GM18520 (cell line): ENCODE measurements around the gene C1orf21.

Source experiments
- ATAC-seq: cut with Tn5 transposase; IDR thresholded peaks from one replicate; pipeline ENCODE4 v1.9.1; 2021; ENCODE audit not compliant: unreplicated experiment

The C1orf21 gene

DNA sequence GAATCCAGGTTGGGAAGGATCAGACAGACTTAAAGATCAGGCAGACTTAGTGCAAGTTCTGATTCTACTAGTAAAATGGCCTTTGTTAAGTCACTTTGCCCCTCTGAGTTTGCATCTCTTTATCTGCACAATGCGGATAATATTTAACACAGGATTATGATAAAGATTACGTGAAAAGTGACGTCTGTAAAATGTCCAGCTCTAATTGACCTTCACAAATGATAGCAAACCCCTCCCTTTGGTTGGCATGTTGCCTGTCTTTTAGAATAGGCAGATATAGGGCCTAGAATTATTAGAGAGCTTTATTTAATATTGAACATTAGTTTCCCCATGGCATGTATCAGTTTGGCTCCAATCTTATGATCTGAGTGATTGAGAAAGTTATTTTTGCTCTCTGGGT lies 55.4 kb downstream of the C1orf21 start:
- no peak for ATAC-seq

- no peak for ATAC-seq
Measured at GRCh38 chr1:184443201-184443600, 56.4 kb downstream of the C1orf21 start.

- no peak for ATAC-seq
Measured at GRCh38 chr1:184443624-184444023, 56.8 kb downstream of the C1orf21 start.

DNA sequence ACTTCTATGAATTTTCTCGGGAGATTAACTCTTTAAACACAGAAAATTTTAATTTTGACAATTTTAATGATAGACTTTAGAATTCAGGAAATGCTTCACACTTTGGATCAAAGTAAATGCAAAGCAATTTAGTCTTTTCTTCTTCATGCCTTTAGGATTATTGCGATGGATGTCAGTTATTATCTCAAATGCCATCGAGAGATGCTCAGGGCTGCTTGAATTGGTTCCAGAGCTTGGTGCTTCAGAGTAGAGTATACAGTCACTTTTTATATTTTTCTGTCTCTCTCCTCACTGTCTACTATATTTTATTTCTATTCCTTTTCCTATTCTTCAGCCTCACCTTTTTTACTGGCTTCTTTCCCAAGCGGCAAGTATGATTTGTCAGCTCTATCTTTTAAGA lies 59.2 kb downstream of the C1orf21 start:
- ATAC-seq: no peak

DNA sequence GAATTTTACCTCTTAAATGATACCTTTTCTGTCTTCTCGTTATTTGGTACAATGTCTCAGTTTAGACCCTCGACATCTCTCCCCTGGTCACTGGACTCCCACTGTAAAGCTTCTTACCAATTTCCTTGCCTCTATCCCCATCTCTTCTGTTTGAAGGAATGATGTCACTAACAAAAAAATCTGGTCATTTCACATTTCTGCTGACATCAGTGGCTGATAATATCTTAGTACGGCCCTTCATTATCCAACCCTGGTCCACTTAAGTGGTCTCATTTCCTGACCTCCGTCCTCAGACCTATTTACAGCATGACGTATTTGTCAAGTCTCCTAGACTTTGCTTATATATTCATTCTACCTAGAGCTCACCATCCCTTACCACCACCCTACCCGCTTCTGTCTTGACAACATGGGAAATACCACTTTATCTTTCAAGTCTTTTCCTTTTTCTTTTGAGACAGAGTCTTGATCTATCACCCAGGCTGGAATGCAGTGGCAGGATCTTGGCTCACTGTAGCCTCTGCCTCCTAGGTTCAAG lies 60.9 kb downstream of the C1orf21 start:
- ATAC-seq: no peak

- ATAC-seq: no peak
Measured at GRCh38 chr1:184449916-184450315, 63.1 kb downstream of the C1orf21 start.

- ATAC-seq: no peak
Measured at GRCh38 chr1:184455786-184456185, 69.0 kb downstream of the C1orf21 start.

GRCh38 chr1:184456189-184456588 lies 69.4 kb downstream of the C1orf21 start:
- ATAC-seq: no peak

DNA sequence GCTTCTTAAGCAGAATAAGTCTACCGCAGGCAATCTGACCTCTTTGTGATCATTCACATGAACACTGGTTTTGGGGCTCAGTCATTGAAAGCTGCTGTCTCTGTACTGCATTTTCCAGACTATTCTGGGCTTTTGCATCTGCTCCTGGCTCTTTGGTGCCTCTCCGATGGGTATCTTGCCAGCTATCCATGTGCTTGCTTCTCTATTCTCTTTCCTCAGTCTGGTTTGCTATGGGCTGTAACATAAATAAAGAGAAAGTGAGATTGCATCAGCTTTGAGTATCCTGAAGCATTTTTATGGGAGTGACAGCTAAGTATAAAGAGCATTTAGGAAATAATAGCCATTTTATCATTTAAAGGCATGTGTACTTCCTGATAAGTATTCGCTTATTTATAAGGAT lies 70.7 kb downstream of the C1orf21 start:
- ATAC-seq: no peak

GRCh38 chr1:184461321-184461720 lies 74.5 kb downstream of the C1orf21 start:
- ATAC-seq: no peak

DNA sequence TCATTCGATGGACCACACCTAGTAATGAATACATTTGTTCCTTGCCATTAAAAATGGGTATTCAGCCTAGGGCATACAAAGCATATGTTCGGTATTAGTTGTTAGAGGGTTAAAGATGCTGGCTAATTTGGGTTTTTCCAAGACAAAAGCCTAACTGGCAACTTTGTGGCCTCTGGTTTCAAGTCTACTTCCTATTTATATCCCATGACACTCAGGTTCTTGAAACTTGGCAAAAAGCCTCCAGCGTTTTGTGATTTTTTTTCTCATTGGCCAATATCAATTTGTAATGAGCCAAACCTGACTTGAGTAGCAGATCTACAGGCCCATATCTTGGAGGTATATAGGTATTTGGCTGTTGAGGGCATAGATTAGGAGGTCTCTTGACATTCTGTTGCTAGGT lies 75.3 kb downstream of the C1orf21 start:
- ATAC-seq: no peak

GRCh38 chr1:184462990-184463389 lies 76.2 kb downstream of the C1orf21 start:
- no peak for ATAC-seq

GRCh38 chr1:184463680-184464079 lies 76.9 kb downstream of the C1orf21 start:
- no peak for ATAC-seq

DNA sequence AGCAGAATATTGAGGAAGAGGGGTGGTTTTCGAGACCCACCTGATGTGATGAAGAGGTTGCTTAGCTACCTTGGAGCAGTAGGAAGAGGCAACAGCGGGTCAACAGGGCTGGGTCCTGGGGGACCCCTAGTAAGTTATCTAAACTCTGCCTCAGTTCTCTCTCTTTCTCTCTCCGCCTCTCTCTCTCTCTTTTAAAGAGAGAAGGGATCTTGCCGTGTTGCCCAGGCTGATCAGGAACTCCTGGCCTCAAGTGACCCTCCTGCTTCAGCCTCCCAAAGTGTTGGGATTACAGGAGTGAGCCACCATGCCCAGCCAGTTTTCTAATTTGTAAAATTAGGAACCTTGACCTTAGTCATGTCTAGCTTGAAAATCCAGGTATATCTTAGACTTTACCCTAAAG lies 77.9 kb downstream of the C1orf21 start:
- ATAC-seq: no peak

DNA sequence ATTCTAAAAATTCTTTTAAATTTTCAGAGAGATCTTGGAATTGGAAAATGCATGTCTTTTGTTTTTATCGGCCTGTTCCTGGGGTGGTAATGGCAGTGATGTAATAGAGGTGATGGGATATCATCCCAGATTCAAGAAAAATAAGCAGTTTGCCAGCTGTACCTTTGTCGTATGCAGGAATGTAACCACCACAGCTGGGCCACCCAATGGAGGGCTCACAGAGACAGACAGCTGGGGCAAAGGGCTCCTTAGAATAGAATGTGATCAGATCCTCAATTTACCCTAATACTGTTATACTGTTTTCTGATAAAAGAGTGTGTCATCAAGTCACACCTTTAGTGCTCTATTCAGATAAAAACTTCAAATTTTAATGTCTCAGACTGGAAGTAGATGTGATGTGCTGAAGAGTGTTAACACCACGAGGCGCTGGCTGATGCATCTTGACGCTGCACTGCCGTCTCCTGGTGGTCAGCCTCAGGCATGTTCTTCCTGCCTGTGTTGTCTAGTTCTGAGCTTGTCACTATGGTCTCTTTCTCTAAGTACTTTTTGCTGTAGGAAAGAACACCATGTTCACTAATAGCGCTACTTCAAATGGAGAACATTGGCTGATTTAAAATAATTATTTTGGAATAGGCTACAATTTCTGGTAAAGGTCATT lies 78.8 kb downstream of the C1orf21 start:
- no peak for ATAC-seq

DNA sequence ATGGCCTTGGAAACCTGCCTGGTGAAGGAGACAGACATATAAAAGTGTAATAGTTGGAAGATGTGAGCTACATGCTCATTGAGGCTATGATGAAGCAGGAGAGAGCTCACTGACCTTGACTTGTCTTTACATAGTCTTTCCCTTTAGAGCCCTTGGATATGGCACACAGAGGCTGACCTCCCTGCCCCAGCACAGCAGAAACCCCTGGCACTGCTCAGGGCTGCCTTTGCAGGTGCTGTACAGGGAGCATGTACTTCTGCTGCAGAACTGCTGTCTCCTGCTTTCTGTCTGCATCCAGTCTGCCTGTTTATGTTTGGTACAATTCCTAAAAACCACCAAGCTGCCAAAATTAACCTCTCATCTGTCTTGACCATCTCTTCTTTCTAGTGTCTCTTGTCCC lies 80.5 kb downstream of the C1orf21 start:
- ATAC-seq: no peak

DNA sequence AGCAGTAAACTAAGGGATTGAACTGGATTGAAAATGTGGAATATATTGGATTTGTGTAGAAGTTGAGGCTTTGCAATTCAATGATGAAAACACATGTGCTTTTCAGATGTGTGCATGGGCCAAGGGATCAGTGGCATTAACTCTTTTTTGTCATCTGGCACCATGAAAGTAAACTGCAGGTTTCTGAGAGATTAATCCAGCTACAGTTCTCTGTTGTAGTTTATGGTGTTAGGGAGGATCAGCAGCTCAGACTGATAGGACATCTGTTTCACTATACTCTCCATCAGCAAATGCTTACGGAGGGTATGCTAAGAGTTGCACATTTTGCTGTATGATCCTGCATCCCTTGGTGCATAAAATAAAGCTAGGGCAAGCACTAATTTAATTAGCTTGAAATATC lies 82.6 kb downstream of the C1orf21 start:
- ATAC-seq: no peak

- no peak for ATAC-seq
Measured at GRCh38 chr1:184471686-184472085, 84.9 kb downstream of the C1orf21 start.

- no peak for ATAC-seq
Measured at GRCh38 chr1:184472136-184472535, 85.3 kb downstream of the C1orf21 start.

DNA sequence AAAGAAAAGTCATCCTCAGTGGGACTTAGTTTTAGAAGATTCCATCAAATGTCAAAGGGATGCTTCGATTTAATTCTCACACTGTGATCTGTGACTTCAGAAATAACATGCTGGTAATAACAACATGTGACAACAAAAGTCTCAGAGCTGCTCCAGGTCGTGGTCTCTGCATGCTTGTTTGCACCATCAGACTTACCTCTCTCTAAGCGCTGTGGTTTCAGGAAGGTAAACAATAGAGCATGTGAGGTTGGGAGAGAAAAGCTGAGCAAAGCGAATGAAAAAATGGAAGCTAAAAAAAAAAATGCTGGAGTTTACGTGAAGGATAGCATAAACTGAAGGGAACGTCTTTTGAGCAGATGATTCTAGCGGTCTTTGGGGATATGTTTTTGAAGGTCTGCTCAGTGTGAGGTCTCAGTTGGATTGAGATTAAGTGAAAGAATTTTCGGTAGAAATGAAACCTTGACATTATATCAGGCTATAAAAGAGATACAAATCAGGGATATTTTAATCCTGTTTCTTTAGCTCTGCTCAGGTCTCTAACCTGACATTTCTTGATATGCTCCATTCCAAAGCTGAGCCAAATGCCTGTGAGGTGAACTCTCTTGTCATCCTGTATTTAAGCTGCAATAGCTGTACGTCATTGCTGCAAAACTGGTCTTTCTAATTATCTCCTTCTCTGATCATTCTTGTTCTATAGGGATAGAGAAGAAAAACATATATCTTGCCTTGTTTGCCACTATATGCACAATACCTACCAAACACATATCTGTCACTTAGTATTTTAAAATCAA lies 86.5 kb downstream of the C1orf21 start:
- no peak for ATAC-seq

DNA sequence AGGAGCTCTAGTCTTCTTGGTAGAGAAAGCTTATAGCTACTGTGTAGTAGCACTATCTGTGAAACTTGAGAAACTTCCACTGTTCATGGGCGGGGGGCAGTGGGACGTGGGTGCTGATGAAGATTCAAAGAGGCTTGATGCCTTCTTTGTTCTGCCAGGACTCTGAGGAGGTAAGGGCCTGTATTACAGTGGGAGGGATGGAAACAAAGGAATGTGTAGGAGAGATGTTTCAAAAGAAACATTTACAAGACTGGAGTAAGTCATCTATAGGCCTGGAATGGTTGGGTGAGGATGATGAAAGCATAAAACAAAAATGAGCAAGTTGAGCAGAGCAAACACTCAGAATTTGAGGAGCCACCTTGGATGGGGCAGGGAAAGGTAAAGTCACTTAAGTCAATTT lies 89.4 kb downstream of the C1orf21 start:
- no peak for ATAC-seq

DNA sequence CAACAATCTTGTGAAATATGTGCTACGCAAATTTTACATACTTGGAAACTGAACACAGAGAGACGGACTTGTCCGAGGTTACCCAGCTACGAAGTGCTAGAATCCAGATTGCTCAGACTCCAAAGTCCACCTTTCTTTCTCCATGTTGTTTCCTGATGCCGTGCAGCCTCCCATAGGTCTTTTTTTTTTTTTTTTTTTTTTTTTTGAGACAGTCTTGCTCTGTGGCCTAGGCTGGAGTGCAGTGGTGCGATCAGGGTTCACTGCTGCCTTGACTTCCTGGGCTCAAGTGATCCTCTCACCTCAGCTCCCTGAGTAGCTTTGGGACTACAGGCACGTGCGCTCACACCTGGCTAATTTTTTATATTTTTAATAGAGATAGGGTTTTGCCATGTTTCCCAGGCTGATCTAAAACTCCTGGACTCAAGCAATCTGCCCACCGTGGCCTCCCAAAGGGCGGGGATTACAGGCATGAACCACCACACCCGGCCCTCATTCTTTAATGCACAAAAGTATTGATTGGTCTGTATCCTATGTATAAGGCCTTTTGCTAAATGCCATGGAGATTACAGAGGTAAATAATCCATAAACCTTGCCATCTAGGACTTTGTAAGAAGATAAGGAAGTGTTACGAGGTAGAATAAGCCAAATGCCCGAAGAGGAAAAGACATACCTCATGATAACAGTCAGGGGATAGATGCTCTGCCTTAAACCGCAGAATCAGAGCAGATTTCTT lies 92.8 kb downstream of the C1orf21 start:
- no peak for ATAC-seq
